HG03469 (cell line): ENCODE data around the gene MRM2.

Source experiments
- ATAC-seq: cut with Tn5 transposase; IDR thresholded peaks from one replicate; pipeline ENCODE4 v1.9.1; 2021; ENCODE audit warnings: mild to moderate bottlenecking, moderate library complexity, moderate number of reproducible peaks; ENCODE audit not compliant: unreplicated experiment

MRM2 gene

DNA sequence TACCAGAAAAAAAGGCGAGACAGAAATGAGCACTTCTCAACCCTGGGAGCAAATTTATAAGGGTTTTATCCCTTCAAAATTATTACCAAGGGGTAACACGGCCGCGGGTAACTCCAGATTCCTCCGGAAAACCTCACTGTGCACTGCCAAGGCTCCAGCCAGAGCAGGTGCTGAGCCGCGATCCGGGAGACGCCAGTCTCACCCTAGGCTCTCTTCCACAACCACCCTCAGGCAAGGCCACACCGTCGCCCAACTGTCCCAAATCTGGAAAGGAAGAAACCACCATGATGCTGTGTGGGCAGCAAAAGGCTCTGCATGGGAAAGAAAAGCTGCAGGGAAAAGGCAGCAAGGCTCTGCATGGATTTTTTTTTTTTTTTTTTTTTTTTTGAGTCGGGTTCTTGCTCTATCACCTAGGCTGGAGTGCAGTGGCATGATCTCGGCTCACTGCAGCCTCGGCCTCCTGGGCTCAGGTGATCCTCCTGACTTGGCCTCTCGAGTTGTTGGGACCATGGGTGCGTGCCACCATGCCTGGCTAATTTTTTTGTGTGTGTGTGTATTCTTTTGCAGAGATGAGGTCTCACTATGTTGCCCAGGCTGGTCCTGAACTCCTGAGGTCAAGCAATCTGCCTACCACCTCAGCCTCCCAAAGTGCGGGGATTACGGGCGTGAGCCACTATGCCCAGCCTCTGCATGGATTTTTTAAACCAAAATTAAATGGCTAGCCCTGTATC lies 48.3 kb downstream of the MRM2 start:
- no peak for ATAC-seq

- ATAC-seq: no peak
Observed at GRCh38 chr7:2192831-2193534, 49.0 kb downstream of the MRM2 start.

GRCh38 chr7:2191016-2191415 lies 51.0 kb downstream of the MRM2 start:
- ATAC-seq: no peak

DNA sequence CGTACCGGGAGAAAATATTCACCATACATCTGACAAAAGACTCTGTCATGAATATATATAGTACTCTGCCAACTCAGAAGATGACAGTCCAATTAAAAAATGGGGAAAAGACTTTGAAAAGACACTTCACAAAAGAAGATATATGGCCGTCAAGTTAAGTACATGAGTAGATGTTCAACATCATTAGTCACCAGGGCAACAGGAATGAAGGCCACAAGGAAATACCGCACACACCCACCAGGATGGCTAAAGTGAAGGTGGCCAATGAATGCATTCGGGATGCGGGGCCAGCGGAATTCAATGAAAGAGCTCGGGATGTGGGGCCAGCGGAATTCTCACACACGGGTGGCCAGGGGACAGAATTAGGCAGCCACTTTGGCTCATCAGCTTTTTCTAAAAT lies 51.5 kb downstream of the MRM2 start:
- no peak for ATAC-seq

- ATAC-seq: no peak
Observed at GRCh38 chr7:2186166-2186565, 55.8 kb downstream of the MRM2 start.

GRCh38 chr7:2185715-2186114 lies 56.3 kb downstream of the MRM2 start:
- ATAC-seq: no peak
